Right ventricle myocardium inferior (tissue), 1 donor: ENCODE measurements around the gene ISG20. TPM values are rescaled to one million over a fixed set of nuclear protein-coding genes. Genes with fewer than 3 reads are reported as not detected.

Source experiments
- ATAC-seq: fragments of 200-7000 bp; cut with Tn5 transposase; one replicate; pipeline ENCODE4 v1.9.1; 2020; ENCODE audit warnings: mild to moderate bottlenecking, moderate library complexity
- DNase-seq: peaks from one replicate; pipeline ENCODE4 v3.0.0; 2021; ENCODE audit errors: missing footprints
- intact Hi-C: fragments of 100-400 bp; cut with DNase I; formaldehyde crosslinking; loops from one replicate; pipeline ENCODE4 v1.11.0; 2022
- microRNA-seq: library from miRNA; unstranded; fragments of <30 nt; microRNA quantifications from one replicate; pipeline ENCODE4 v1.2.0, GENCODE V29; 2020
- total RNA-seq: library from RNA; stranded (reverse); fragmentation: NEBNext Ultra II Directional; extraction: Animal tissue kit (Norgen Biotek cat#: 25700); gene quantifications from one replicate; pipeline ENCODE4 v1.2.1, GENCODE V29; 2021
- donor health status: DM: no; HTN: yes; CAD: no; lungs with severe emphysema.

Gene ISG20
- total RNA-seq, 1 donor from 2014 or later: 1.8 TPM

- intact Hi-C loops: no loop called here
- ATAC-seq: no peak
- no peak for DNase-seq
Measured at GRCh38 chr15:88699861-88700260, 61.0 kb downstream of the ISG20 start.

DNA sequence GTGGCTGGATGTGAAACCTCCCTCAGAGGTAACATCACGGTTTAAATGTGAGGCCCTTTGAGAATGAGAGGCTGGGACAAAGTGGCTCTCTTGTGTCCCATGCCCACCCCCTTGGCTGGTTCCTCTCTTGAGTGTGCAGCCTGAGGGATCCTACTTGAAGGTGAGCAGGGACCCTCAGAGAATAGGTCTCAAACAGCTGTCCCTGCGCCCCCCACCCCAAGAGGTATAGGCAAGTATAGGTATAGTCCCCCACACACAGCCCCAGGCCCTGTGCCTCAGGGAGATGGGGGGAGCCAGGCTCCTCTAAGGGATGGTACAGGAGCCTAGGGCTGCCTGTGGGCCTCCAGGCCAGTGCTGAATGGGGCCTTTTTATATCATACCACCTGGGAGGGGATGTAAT lies 61.9 kb downstream of the ISG20 start:
- ATAC-seq: no peak
- no peak for DNase-seq
- intact Hi-C loops: no loop called here

GRCh38 chr15:88701561-88702095 lies 62.8 kb downstream of the ISG20 start:
- ATAC-seq (no peak), DNase-seq (no peak)
- intact Hi-C loops: no loop called here

DNA sequence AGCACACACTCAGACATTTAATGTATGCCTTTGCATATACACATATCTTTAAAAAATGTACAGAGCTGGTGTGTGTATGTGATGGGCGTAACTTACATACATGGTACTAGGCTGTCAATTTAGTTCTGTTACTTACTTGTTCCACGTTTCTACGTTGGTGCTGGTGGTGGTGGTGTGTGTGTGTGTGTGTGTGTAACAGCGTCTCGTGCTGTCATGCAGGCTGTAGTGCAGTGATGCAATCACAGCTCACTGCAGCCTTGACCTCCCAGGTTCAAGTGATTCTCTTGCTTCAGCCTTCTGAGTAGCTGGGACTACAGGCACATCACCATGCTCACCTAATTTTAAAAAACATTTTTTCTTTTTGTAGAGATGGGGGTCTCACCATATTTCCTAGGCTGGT lies 64.2 kb downstream of the ISG20 start:
- intact Hi-C loops: no loop called here
- DNase-seq (no peak), ATAC-seq (no peak)

DNA sequence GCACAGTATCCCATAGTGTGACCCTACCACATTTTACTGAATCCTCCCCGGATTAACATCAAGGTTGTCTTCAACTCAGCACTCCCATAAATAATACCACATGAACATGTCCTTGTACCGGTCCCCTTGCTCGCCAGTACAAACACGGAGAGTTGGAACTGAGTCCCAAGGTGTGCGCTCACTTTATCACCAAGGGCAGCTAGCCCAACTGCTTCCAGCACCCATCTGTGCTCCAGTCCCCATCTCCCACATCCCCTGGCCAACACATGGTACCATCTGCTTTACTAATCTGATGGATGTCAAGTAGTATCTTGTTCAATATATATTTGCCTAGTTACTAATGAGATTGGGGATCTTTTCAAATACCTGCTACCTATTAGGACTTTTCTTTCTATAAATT lies 64.7 kb downstream of the ISG20 start:
- DNase-seq (no peak), ATAC-seq (no peak)
- intact Hi-C loops: no loop called here

GRCh38 chr15:88704791-88705768 lies 66.3 kb downstream of the ISG20 start:
- no peak for DNase-seq
- intact Hi-C loops: no loop called here
- ATAC-seq: peak; percentile 44

- ATAC-seq (no peak), DNase-seq (no peak)
- intact Hi-C loops: no loop called here
Measured at GRCh38 chr15:88705769-88706165, 67.0 kb downstream of the ISG20 start.

Small RNAs within 50 kb of the gene (microRNA-seq; reads per million reads assigned to microRNA genes)
- gene MIR1179 (10.1 reads per million, percentile 22 among the genes with 10 or more reads in this experiment), gene MIR3529 (not detected), gene MIR7-2 (not detected)

Other genes starting within 250 kb of the ISG20 start
- 66.9 TPM for gene MRPL46, start 171.6 kb upstream of the ISG20 start, total RNA-seq
- gene MRPS11, start 171.3 kb upstream of the ISG20 start, total RNA-seq: 75.2 TPM
- 6.5 TPM for gene DET1, start 92.3 kb upstream of the ISG20 start, total RNA-seq
- gene AEN, start 17.7 kb upstream of the ISG20 start, total RNA-seq: 12.0 TPM
- not detected for gene ACAN, start 164.4 kb downstream of the ISG20 start, total RNA-seq